Measurements from ENCODE around the gene DNAI4. TPM values are rescaled to one million over a fixed set of nuclear protein-coding genes. Genes with fewer than 3 reads are reported as not detected.
A peak's percentile ranks its signal among the peaks of the same experiment; 100 is the strongest.

Gene DNAI4
- total and polyA plus RNA-seq, 2 of the 8 experiments (the other 6 are each of a cell fraction or from before 2014, with no cell fraction given), result 0.32 to 2.1 TPM

DNA sequence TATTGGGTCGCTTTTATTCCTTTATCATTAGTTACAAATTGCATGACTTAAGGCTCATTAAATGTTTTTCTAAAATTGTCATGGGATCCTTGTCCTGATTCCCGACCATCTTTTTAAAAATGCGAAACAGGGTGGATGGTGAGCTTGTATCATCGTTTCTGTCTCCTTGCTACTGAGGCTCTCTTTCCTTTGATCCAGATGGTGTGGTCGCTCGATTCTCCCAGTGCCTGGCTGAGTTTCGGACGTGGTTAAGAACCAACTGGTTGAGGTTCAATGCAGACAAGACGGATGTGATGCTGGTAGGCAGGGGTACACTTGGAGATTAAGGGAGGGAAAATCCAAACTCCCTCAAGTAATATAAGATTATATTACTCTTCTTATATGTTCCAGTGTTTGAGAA is 1.3 kb upstream of the DNAI4 start:
- H2AFZ ChIP-seq (ENCODE audit: low read length), result 0 out of 2 replicates have a peak overlapping the region, but pooled peaks have one; percentile 0
- peak overlapping the region; percentile 60 for H3K4ac ChIP-seq (replicated peaks; ENCODE audit: insufficient read length, low read depth, low read length)
- H4K8ac ChIP-seq (ENCODE audit: extremely low read depth, insufficient read depth, low read length), result no peak overlapping the region
- no peak overlapping the region for H2AK5ac ChIP-seq (ENCODE audit: low read depth, low read length)
- no peak overlapping the region for H2BK120ac ChIP-seq (replicated peaks; ENCODE audit: low read depth, low read length)
- peak overlapping the region; percentile 34 for H4K91ac ChIP-seq (replicated peaks; ENCODE audit: insufficient read length, low read length)
- ChIA-PET CTCF (ENCODE audit: partially characterized antibody) (interaction anchor here (1.3 kb wide), 1 partner anchor 75 kb away, joined by 6 read pairs; no protein-coding TSS in a partner anchor), POLR2A (ENCODE audit: partially characterized antibody) (interaction anchor here (0.9 to 3.7 kb wide), 4 partner anchors 12 to 169 kb away, joined by 3 to 29 read pairs (median 3); no protein-coding TSS in a partner anchor)
- peak overlapping the region; percentile 37 for H3K56ac ChIP-seq (replicated peaks; ENCODE audit: insufficient read length, low read depth, low read length)
- H3K4me2 ChIP-seq (ENCODE audit: insufficient read depth in 1 of 2, low read depth in 2 of 2, low read length in 2 of 2), result peak overlapping the region; percentile 81 to 95
- peak overlapping the region; percentile 76; the same call in 1 of the 2 replicates for H2BK5ac ChIP-seq (ENCODE audit: low read depth, low read length)
- H2BK20ac ChIP-seq (ENCODE audit: low read length), result no peak overlapping the region
- H3K9ac ChIP-seq (replicated peaks in 1 of 4; ENCODE audit: extremely low read depth in 1 of 4, low read depth in 3 of 4, low read length in 3 of 4), result peak overlapping the region in 3 of 4 experiments; percentile 71 to 90 (median 87); a peak in 5 of 7 replicates
- H3K9me3 ChIP-seq (ENCODE audit: insufficient read depth in 2 of 2, low read depth in 1 of 2, low read length in 1 of 2), result no peaks in the 10 kb centered on the region
- no peaks in the 10 kb centered on the region for H3K36me3 ChIP-seq (ENCODE audit: control insufficient read depth in 2 of 4, insufficient read depth in 4 of 4, low read length in 3 of 4)
- H3K23me2 ChIP-seq (ENCODE audit: low read depth, low read length), result peaks cover 11% of the 10 kb centered on the region; the same call in 1 of the 2 replicates
- no peak for FAIRE-seq
- 6% methylated on average over 9 of the region's 9 CpGs; no CpG with 5 or more reads in 1 of the 2 experiments for WGBS, 2 experiments (ENCODE audit: extremely low coverage in 1 of 2, insufficient coverage in 1 of 2, insufficient read length in 1 of 2, insufficient replicate concordance in 2 of 2, low coverage in 1 of 2, low lambda C conversion rate in 2 of 2, missing lambda C conversion rate in 1 of 2)
- H3K79me1 ChIP-seq (ENCODE audit: low read depth, low read length), result no peaks in the 10 kb centered on the region
- H4K5ac ChIP-seq (ENCODE audit: insufficient read length, low read depth, low read length), result peak overlapping the region; percentile 70
- no peak for DNase-seq (ENCODE audit: low read depth in 1 of 2, low spot score in 2 of 2)
- peaks cover 0 to 2% of the 10 kb centered on the region in 2 experiments for H4K20me1 ChIP-seq (replicated peaks in 1 of 2; ENCODE audit: control insufficient read depth in 1 of 2, insufficient read depth in 2 of 2, low read length in 2 of 2)
- peaks cover 0 to 11% (median 1%) of the 10 kb centered on the region in 4 experiments; a peak in 5 of 7 replicates for H3K4me1 ChIP-seq (replicated peaks in 1 of 4; ENCODE audit: control insufficient read depth in 3 of 4, insufficient read depth in 4 of 4, low read length in 3 of 4)
- H2BK15ac ChIP-seq (ENCODE audit: low read length), result no peak overlapping the region
- peak overlapping the region; percentile 28; the same call in 1 of the 2 replicates for H3K27ac ChIP-seq (ENCODE audit: low read depth, low read length)
- no peak overlapping the region for H3K23ac ChIP-seq (ENCODE audit: insufficient read length)
- peaks cover 3 to 47% of the 10 kb centered on the region in 2 experiments; a peak in 3 of 4 replicates for H3K79me2 ChIP-seq (ENCODE audit: control insufficient read depth in 1 of 2, insufficient read depth in 2 of 2, low read length in 2 of 2)
- H3K14ac ChIP-seq (ENCODE audit: insufficient read length), result no peak overlapping the region
- H3K27me3 ChIP-seq (replicated peaks in 1 of 4; ENCODE audit: control insufficient read depth in 3 of 4, extremely low read depth in 1 of 4, insufficient read depth in 3 of 4, low read length in 3 of 4), result no peaks in the 10 kb centered on the region
- peak overlapping the region; percentile 59 to 95 (median 83) for H3K4me3 ChIP-seq (ENCODE audit: extremely low read depth in 1 of 4, insufficient read depth in 2 of 4, low read depth in 3 of 4, low read length in 4 of 4)
- no peak overlapping the region for H3K18ac ChIP-seq (ENCODE audit: extremely low read depth, low read length)
- 0 out of 2 replicates have a peak overlapping the region, but pooled peaks have one; percentile 29 for H2BK12ac ChIP-seq (ENCODE audit: low read depth, low read length)
- TF ChIP-seq, protein P1, sequence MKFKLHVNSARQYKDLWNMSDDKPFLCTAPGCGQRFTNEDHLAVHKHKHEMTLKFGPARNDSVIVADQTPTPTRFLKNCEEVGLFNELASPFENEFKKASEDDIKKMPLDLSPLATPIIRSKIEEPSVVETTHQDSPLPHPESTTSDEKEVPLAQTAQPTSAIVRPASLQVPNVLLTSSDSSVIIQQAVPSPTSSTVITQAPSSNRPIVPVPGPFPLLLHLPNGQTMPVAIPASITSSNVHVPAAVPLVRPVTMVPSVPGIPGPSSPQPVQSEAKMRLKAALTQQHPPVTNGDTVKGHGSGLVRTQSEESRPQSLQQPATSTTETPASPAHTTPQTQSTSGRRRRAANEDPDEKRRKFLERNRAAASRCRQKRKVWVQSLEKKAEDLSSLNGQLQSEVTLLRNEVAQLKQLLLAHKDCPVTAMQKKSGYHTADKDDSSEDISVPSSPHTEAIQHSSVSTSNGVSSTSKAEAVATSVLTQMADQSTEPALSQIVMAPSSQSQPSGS (IDR thresholded peaks at IDR 0.05; ENCODE audit: low read length), result no peak
- TF ChIP-seq BACH1 (IDR thresholded peaks at IDR 0.05; ENCODE audit: low read length), result no peak
- TF ChIP-seq HDAC6 (IDR thresholded peaks at IDR 0.05; ENCODE audit: low read depth, low read length), result no peak
- TF ChIP-seq CREB1 (IDR thresholded peaks at IDR 0.05), result no peak
- no peak for TF ChIP-seq FOSL1 (IDR thresholded peaks at IDR 0.05; ENCODE audit: insufficient read depth, low read depth, low read length)
- TF ChIP-seq CTCF (IDR thresholded peaks at IDR 0.05; ENCODE audit: control extremely low read depth in 1 of 3, insufficient read depth in 1 of 3, low read depth in 1 of 3, low read length in 3 of 3), result no peak
- no peak for TF ChIP-seq RAD21 (IDR thresholded peaks at IDR 0.05 in 1 of 2, conservative IDR thresholded peaks at IDR 0.05 in 1 of 2; ENCODE audit: low read depth in 2 of 2, low read length in 2 of 2)
- TF ChIP-seq ASH2L (IDR thresholded peaks at IDR 0.05; ENCODE audit: low read length), result no peak

Measured in H1 (cell line).